Stimulated activated CD4-positive, alpha-beta T cell treated with anti-CD3 and anti-CD28 coated beads, Interleukin-2, amount 100 ng/mL, for 4 hours (primary cell): Measurements from ENCODE around the gene RFNG.

Source experiments
- DNase-seq: peaks from one replicate; pipeline ENCODE4 v3.0.0-alpha.2; 2020; ENCODE audit warnings: low read depth

The RFNG gene

DNA sequence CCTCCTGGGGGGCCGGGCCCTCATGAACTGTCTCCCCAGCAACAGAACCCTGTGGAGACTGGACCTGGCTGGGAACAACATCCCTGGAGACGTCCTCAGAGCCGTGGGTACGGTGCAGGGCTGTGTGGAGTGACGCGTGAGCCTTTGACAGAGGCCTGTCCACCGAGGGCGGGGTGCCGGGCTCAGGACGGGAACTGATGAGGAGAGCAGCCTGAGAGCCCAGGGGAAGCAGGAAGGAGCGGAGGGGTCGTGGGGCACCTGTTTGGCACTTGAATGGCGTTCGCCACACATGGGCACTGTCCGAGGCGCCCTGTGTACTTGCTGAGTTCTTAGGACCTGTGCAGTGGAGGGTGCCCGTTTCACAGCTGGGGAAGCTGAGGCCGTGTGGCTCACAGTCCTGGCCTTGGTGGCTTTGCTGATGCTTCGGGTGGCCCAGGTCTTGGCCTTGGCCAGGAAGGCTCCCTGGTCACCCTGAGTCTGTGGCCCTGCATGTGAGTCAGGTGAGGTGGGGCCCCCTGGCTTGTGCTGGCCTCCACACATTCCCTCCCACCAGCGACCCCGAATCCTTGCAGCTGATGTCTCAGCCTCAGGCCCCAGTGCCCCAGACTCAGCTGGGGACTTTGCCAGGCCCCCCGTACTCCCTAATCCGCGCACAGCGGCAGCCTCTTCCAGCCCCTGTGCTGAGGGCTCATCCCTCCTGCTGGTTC is 26.1 kb downstream of the RFNG start:
- no peak for DNase-seq

- DNase-seq, result no peak
Measured at GRCh38 chr17:82024859-82025258, 26.8 kb downstream of the RFNG start.

DNA sequence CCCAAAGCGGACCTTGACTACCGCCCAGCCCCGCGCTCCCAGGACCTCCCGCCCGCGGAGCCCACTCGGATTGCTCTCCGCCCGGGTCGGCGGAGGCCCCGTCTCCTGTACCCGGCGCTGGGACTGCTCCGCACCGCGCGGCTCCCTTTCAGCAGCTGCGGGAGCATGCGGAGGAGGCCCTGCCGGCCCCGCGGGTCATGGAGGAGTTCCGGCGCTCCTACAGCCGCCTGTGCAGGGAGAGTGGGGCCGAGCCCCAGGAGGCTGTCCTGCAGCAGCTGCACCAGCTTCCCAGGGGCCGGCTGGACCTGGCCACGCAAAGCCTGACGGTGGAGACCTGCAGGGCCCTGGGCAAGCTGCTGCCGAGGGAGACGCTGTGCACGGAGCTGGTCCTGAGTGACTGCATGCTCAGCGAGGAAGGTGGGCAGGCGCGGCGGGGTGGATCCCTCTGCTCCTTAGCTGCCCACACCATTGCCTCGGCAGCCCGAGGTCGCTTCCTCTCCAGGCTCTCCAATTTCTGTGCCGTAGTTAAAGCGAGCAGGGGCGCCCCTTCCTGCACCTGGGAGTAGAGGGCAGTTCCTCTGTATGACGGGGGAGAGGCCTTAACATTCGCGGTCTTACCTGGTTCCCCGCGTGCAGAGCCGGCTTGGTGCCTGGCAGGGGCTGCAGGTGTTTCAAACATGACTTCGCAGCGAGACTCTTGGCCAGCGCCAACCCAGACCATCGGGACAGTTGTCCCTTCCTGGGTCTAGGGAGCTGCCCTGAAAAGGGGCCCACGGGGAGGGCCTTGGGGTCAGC is 28.0 kb downstream of the RFNG start:
- no peak for DNase-seq

- DNase-seq, result peak; percentile 100
Measured at GRCh38 chr17:82022981-82023446, 28.6 kb downstream of the RFNG start, which contains the start of gene LRRC45. LRRC45 (plus strand) TSS chr17:82023305; CDS start chr17:82023644, 339 bp downstream.

DNA sequence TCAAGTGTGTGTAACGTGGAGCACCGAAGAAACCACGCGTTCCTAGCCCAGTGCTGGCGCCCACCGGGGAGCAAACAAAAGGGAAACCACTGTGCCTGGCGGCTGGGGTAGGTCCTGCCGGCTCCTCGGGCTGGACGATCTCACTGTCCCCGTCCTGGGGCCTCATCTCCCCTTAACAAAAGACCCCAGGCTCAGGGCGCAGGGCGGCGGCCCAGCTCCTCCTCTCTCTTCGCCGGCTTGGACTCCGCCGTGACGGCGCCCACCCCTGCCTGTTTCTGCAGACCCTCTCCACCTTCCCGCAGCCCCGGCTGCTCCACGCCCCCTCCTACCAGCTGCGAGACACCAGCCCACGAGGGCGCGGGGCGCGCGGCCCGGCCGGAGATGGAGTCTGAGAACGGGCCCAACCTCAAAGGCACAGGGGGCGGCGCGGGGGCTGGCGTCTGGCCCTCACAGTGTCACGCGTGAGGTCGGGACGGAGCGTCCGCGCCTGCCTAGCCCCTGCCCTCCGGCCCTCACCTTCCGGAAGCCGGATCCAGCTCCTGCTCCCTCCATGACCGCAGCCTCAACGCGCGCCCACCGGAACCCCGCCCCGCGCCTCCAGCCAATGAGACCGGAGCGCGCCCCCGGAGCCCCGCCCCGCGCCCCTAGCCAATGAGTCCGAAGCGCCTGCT is 29.2 kb downstream of the RFNG start, which contains the start of gene CENPX:
TSS of gene CENPX (minus strand) at position 569 of the 671 bp plus-strand sequence. CDS start at position 552, 17 bp downstream.
- DNase-seq, result no peak

- DNase-seq, result no peak
Measured at GRCh38 chr17:82021900-82022309, 29.7 kb downstream of the RFNG start.

- DNase-seq, result peak; percentile 37
Measured at GRCh38 chr17:82021107-82021899, 30.3 kb downstream of the RFNG start.

- DNase-seq, result no peak
Measured at GRCh38 chr17:82020572-82021106, 31.0 kb downstream of the RFNG start.

- peak; percentile 43 for DNase-seq
Measured at GRCh38 chr17:82019690-82020571, 31.7 kb downstream of the RFNG start.

- no peak for DNase-seq
Measured at GRCh38 chr17:82018989-82019689, 32.5 kb downstream of the RFNG start.

- DNase-seq, result no peak
Measured at GRCh38 chr17:82018152-82018988, 33.2 kb downstream of the RFNG start.

DNA sequence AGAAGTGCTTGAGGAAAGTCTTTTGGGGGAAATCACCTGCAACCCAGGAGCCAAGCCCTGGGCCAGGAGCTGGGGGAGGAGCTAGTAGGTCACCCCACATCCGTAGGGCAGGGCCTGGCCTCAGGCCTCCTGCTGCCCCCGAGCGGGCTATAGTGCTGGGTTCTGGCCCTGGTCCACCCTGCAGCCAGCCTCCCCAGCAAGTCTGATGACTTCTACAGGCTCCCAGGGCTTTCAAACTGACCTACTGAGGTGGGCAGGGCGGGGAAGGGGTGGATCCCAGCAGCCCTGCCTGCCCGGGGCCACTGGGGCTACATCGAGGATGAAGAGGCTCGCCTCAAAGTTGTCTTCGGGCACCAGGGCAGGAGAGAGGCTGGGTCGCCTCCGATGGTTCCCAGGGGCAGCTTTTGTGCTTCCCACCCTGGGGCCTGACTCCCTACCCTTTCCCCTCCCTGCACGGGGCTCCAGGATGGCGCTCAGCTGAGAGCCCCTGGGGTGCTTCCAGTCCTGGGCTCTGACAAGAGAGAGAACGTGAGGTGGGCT is 33.9 kb downstream of the RFNG start:
- no peak for DNase-seq

DNA sequence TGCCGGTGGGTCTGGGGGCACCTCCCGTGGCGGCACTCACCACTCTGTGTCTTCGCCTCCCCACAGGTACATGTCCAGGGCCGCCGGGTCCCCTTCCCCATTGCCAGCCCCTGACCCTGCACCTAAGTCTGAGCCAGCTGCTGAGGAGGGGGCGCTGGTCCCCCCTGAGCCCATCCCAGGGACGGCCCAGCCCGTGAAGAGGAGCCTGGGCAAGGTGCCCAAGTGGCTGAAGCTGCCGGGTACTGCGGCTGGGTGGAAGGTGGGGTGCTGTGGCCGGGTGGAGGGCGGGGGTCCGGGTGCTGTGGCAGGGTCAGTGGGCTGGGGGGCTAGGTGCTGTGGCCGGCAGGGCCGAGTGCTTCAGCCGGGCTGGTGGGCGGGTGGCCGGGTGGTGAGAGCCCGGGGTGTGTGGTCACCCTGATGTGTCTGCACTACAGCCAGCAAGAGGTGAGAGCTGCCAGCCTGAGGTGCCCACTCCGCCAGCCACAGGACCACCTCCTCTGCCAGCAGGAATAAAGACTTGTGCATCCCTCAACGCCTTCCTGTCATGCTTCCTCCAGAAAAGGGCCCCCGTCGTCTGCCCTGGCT is 34.6 kb downstream of the RFNG start:
- no peak for DNase-seq

DNA sequence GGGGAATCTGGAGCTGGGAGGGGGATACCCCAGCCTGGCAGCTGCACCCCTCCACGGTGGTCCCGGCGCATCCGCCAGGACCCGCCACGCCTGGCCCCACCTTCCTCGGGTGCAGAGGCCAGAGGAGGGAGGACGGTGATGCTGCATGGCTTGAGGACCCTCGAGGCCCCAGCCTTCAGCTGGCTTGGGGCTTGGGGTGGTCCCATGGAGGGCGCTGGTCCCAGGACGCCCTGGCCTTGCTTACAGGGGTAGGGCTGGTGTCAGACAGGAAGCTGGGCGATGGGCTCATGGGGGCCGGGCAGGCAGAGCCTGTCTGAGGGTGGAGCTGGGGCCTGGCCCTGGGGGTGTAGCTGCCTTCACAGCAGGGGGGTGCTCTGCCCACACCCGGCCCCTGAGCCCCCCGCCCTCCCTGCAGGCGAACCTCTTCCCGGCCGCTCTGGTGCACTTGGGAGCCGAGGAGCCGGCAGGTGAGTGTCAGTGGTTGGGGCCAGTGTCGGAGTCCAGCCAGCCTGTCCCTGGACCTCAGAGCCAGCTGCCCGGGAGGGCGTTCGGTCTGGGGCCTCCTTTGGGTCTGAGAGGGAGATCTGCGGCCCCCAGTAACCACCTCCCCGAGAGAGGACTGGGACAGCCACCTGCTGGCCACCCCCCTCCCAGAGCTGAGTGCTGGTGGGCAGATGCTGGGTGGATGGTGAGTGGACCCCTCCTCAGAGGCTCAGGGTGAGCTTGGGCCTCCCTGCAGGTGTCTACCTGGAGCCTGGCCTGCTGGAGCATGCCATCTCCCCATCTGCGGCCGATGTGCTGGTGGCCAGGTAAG is 35.3 kb downstream of the RFNG start:
- no peak for DNase-seq

DNA sequence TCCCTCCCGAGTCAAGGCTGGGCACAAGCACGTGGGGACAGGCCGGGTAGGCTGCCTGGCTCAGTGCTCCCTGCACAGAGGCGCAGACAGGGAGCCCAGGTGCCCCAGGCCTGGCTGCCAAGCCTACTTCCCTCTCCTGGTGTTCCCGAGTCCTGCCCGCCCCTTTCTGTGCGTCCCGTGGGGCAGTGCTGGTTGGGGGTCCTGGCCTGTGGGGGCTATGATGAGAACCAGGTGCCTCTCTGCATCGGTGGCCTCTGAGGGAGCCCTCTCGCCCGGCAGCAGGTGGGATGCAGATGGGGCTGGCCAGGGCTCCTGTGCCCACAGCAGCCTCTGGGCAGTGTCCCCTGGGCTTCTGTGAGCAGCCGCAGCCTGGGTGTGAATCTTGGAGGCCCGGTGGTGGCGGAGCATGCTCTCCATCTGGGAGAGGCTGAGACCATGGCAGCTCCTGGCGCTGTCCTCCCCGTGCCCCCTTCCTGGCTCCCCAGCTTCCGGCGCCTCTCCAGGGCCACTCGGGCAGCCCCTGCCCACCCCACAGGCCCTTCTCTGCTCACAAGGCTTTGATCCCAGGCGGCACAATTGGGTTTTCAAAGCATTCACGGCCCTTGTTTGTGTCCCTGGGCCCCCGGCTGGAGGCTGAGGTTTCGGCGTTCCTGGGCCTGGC is 36.2 kb downstream of the RFNG start:
- no peak for DNase-seq

GRCh38 chr17:82014971-82015310 is 36.7 kb downstream of the RFNG start:
- no peak for DNase-seq

- DNase-seq, result no peak
Measured at GRCh38 chr17:82014432-82014831, 37.2 kb downstream of the RFNG start.
